Brain pericyte (primary cell): ENCODE results near the gene LIN9.

ENCODE experiments used
- DNase-seq: peaks from one replicate; pipeline ENCODE4 v3.0.0-alpha.2; 2012; ENCODE audit warnings: low read depth, low spot score

The LIN9 gene

DNA sequence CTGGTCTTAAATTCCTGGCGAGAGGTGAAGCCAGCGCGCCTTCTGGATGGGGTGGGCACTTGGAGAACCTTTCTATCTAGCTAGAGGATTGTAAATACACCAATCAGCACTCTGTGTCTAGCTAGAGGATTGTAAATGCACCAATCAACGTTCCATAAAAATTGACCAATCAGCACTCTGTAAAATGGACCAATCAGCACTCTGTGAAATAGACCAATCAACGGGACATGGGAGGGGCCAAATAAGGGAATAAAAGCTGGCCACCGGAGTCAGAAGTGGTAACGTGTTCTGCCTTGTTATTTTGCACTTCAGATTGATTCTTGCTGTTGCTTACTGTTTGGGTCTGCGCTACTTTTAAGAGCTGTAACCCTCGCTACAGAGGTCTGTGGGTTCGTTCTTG, 12.0 kb upstream of the LIN9 start:
- no peak for DNase-seq

DNA sequence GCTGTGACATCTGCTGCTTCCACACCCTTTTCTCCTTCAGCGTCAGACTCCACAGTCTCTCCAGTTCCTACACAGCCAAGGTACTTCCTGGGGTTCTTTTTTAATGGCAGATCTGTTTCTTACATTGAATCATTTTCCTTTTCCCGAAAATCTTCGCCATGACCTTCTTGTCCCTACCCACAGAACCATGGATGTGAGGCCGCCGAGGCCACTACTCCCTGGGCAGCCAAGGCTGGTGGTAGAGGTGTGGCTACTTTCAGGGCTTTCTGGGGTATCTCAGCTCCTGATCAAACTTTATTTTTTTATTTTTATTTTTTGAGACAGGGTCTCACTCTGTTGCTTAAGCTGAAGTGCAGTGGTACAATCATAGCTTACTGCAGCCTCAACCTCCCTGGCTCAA, 9.5 kb upstream of the LIN9 start:
- DNase-seq: no peak

DNA sequence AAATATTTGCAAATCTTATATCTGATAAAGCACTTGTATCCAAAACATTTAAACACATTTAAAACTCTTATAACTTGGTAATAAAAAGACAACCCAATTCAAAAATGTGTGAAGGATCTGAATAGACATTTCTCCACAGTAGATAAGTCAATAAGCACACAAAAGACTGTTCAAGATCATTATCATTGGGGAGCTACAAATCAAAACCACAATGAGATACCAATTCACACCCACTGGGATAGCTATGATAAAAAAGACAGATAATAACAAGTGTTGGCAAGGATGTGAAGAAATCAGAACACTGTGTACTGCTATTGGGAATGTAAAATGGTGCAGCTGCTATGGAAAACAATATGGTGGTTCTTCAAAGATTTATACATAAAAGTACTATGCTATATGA, 5.1 kb upstream of the LIN9 start:
- DNase-seq: no peak

DNA sequence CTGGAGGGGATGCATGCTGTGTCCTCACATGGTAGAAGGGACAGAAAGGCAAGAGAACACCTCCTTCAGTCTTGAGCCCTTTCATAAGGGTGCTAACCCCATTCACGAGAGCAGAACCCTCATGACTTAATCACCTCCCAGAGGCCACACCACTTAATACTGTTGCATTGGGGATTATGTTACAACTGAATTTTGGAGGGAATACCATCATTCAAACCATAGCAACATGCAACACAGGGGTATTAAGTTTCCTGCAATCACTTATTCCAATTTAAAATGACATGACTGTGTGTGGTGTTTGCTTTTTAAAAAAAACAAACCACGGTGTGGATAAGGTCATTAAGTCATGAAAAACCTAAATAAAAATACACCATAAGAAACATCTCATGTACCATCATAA, 3.1 kb upstream of the LIN9 start:
- DNase-seq: no peak

DNA sequence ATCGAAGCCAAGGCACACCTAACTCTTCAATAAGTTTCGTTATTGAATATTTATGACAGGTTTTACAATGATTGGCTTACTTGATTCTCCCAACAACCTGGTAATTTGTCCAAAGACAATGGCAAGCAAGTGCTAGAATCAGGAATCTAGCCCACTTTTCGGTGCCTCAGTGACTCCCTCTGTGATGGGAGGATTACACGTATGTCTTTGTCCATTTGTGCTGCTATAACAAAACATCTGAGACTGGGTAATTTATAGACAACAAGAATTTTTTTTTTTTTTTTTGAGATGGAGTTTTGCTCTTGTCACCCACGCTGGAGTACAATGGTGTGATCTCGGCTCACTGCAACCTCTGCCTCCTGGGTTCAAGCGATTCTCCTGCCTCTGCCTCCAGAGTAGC, 2.4 kb upstream of the LIN9 start:
- DNase-seq: no peak

DNA sequence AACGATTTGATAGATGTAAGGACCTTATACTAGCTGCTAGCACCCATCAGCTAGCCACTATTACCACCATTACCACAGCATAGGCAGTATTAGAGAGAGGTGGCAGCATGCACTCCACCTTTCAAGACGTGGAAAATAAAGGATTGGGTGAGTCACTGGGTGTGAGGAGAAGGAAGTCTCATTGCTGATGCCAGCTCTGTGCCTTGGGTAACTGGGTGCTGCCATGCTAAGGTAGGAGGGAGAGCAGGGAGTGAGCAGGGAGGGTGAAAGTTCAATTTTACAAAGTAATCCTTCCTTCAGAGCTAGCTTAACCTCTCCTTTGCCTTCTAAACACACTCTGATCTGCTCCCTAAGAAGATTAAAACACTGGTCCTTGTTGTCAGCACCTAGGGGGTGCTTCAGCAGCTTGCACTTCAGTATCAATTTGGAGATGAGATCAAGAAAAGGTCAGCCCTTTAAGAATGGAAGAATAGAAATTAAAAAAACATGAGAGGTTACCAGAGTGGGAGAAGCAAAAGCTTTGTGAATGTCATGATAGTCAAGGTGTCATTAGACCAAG, 1.8 kb upstream of the LIN9 start:
- no peak for DNase-seq

DNA sequence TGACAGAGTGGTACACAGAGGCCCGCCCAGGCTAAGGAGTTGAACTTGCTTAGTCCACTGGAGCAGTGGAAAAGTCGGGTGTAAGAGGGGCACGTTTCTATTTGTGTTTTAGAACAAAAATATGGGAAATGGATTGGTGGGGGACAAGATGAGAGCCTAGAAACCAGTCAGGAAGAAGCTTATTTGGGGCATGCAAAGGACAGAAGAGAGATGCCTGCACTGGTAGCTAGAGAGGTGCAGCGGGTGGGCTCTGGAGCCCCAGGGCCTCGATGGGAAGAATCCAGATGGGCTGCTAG, 1.2 kb upstream of the LIN9 start:
- DNase-seq: no peak

DNA sequence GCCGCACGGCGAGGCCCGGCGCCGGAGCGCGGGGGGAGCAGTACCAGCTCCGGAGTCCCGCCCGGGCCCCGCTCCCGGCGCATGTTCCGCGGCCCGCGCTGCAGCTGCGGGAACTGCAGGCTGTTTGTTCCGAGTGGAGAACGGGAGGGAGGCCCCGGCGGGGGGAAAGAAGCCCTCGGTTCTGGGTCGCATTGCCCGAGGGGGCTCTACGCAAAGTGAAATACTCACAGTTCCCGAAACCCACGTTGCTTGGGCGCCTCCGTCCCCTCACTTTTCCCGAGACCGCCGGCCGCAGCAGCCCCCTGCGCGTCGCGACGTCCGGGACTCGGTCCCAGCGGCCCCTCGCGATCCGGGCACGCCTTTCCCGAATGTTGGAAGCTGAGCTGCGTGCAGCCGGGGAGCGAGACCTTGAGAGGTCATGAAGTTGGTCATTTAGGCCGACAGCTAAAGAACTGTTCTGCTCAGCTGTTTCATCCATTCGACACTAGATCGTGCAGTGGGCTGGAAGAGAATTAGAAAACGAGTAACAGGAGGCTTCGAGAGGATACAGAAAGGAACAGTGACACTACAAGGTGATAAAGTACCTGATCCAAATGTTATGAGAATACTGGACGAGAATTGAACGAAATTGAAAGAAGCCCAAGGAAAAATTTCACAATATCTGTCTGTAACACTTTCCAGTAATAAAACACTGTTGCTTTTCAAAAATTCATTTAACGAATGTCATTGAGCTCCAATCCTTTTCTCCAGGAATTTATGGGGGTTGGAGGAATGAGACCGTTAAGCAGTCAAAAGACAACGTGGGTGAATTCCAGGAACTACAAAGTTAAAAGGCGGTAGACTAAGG, 657 bp upstream of the LIN9 start:
- DNase-seq: no peak

DNA sequence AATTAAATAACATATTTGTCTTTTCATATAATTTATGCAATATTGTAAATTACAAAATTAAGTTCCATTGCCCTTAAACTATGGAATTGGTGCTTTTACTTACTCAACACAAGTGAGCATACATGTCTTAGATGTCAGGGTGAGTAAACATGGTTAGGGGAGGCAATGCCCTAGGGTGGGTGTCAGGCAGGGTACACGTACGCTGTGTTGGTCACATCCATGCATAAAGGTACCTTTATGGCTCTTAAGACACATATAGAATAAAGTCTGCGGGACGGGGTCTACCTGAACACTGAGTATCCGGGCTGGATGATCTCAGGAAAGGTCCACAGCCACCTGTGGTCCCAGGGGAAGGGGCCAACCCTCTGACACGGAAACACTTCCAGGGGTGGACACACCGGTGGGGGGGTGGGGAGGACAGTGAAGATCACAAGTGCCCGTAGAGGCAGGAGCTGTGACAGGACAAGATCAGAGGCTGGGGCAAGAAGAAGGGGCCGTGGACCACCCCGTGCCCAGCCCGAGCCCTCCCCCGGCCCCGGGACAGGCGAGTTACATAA, 720 bp downstream of the LIN9 start:
- no peak for DNase-seq

DNA sequence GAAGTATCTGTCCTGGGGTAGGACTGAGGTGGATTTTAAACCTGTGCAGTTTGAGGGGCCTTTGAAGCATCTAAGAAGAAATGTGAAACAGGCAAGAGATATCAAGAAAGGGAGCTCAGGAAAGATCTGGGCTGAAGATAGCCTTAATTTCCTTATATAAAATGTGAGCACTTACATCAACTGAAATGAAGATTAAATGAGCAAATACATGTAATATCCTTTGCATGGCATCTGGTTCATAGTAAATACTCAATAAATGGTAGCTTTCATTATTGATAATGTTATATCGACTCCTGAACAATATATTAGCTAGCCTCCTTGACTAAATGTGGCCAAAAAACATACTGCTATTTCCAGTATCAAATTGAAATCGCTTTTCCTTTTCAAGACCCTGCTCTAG, 2.5 kb downstream of the LIN9 start:
- no peak for DNase-seq

DNA sequence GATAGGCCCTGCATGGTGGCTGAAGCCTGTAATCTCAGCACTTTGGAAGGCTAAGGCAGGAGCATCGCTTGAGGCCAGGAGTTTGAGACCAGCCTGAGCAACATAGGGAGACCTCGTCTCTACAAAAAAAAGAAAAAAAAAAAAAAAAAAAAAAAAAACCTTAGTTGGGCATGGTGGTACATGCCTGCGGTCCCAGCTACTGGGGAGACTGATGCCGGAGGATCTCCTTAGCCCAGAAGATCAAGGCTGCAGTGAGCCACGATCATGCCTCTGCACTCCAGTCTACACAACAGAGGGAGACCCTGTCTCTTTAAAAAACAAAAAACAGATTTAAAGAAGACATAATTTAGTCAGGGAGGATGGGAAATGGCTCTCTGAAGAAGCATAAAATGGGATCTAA, 3.8 kb downstream of the LIN9 start:
- no peak for DNase-seq

DNA sequence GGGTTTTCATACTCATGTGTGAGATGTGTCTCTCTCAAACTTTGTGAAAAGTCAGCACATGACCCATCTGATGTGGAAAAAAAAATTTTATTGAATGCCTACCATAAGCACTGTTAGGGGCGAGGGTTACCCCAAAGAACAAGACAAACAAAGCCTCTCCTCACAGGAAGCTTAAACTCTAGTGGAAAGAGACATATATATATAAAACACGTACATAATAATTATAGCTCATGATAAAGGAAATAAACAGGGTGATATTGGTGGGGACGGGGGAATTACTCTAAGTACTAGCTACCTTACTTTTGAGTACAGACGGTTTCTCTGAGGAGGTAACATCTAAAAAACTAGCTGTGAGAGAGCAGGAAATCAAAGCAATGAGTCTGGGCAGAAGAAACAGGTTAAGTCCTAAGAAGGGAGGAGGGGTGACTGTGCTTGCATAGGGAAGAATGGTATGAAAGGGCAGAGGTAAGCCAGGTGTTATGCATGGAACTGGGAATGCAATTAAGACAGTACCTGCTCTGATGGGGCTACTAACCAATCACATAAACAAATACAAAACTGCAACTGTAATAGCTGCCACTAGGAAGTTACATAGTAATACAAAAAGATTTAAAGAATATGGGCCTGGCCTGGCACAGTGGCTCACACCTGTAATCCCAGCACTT, 4.5 kb downstream of the LIN9 start:
- no peak for DNase-seq

DNA sequence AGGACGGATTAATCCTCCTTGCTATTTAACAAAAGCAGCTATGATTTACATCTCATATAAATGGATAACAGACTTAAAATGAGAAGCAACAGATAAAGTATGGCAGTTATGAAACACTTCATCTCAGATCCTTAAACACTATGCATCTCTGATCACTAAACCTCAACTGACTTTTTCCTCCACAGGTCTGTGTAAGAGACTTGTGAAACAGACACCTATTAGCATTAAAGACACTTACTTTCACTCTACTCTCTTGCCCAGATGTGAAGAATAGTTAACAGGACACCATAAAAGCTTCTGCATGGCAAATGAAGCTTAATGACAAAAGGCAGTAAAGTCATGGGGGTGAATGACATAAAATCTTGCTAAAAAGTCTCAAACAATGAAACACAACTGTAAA, 6.2 kb downstream of the LIN9 start:
- DNase-seq: no peak

DNA sequence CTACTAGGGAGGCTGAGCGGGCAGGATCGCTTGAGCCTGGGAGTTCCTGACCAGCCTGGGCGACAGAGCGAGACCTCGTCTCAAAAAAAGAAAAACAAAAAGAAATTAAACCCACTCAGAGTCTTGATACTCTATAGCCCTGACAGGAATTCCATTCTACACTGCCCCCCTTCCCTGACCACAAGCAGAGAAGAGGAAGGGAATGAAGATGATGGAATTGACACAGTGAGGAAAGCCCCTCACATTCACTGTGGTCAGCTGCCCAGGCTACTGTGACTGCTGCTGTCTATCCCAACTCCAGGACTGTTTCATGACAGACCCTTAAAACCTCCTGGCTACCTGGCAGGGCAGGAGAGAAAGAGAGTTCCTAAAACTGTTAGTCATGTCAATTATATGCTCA, 12.1 kb downstream of the LIN9 start:
- no peak for DNase-seq

DNA sequence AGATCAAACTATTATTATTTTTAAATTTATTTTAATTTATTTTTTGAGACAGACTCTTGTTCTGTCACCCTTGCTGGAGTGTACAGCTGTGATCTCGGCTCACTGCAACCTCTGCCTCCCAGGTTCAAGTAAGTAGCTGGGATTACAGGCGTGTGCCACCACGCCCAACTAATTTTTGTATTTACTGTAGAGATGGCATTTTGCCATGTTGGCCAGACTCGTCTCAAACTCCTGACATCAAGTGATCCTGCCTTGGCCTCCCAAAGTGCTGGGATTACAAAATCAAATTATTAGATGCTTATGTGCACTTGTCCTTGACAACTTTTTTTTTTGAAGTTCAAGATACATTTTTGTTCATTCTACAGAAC, 15.4 kb downstream of the LIN9 start:
- no peak for DNase-seq

DNA sequence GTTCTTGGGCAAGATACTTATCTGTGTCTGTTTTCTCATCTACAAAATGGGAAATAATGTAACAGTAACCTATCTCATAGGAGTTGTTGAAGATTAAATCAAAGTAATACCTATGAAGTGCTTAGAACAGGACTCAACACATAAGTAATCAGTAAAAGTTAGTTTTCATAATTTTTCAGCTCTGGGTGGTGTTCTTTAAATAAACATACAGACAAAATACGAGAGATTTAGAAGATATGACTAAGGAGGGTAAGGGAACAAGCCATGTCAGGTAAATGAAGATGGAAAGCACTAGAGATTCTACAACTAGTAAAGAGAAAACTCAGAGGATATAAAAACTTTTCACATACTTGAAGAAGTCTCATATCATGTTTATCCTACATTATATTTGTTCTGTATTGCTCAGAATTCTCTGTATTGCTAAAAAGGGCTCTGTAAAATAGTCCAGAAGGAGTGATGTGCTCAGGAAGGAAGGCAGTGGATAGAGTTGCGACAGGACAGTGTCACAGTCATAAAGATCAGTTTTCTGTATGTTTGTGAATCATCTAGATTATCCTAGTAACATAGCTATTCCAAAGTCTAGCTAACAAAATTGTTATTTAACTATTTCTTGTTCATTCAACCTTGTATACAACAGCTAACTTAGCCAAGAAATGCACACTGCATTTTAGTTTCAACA, 16.0 kb downstream of the LIN9 start:
- DNase-seq: no peak

DNA sequence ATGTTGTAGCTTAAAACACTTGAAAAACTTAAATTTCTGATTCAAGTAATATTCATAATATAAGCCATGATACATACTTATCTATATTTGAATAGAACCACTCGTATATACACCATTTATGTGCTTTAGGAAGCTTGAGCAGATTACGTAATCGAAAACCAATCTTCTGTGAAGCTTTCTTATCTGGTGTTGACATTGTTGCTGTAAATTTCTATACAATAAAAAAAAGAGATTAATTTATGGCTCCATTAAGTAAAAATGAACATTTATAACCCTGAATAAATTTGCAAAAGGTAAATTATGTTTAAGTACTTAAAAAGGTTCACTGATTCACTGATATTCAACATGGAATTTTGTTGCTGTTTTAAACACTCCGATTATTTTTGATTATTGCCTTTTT, 21.4 kb downstream of the LIN9 start:
- DNase-seq: no peak

DNA sequence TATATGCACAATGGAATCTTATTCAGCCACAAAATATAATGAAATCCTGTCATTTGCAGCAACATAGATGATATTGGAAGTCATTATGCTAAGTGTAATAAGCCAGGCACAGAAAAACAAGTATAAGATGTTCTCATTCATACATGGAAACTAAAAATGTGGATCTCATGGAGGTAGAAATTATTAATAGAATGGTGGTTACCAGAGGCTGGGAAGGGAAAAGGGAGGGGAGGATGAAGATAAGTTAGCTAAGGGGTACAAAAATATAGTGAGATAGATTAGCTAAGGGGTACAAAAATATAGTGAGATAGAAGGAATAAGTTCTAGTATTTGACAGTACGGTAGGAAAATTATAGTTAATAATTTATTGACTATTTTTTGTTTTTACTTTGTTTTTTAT, 27.9 kb downstream of the LIN9 start:
- DNase-seq: no peak

DNA sequence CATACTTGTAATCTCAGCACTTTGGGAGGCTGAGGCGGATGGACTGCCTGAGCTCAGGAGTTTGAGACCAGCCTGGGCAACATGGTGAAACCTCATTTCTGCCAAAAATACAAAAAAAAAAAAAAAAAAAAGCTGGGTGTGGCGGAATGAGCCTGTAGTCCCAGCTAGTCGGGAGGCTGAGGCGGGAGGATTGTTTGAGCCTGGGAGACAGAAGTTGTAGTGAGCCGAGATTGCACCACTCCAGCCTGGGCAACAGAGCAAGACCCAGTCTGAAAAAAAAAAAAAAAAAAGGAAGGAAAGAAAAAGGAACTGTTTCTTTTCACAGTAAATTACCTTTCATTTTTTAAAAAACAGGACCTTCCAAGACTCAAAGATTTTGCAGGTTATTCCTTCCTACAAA, 29.5 kb downstream of the LIN9 start:
- DNase-seq: no peak

DNA sequence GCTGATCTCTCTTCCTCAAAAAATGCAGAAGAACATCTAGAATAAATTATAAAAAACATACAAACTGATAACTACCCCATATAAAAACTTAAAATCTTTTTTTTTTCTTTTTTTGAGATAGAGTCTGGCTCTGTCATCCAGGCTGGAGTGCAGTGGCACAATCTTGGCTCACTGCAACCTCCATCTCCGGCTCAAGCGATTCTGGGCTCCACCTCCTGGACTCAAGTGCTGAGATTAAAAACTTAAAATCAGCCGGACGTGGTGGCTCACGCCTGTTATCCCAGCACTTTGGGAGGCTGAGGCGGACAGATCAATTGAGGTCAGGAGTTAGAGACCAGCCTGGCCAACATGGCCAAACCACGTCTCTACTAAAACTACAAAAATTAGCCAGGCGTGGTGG, 31.1 kb downstream of the LIN9 start:
- DNase-seq: no peak

DNA sequence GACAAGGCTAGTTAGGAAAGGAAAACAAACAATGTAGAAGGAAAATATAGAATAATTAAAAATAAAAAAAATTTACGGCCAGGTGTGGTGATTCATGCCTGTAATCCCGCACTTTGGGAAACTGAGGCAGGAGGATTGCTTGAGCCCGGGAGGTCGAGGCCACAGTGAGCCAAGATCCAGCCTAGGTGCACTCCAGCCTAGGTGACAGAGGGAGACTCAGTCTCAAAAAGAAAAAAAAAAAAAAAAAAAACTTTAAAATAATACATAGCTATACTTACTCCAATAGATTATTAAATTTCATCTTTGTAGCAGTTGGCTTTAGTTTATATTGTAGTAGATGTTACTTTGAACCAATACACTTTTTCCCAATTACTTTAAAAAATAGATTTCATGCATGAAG, 32.0 kb downstream of the LIN9 start:
- no peak for DNase-seq

DNA sequence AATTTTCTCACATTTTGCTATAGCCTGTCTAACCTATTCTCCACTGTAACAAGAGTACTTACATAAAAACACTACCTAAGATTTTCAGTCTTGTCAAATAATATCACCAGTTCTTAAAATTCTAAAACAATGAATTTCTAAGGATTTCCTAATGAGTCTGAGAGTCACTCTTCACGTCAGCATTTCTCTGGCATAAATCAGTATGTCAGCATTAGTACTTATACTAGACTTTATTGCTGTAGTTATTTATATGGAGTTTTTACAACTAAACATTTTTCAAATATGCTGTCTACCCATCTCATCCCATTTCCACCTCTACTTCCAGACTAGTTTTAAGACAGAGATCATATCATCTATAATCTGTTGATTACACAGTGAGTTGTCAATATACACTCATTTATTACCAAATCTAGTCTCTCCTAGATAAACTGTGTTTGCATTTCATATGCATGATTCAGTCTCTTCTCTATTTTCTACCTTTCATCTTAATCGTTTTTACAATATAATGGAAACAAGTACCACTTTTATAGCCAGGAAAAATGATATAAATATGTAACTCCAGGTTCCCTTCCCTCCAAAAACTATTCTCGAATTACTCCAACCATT, 32.8 kb downstream of the LIN9 start:
- no peak for DNase-seq
